ENCODE measurements around the gene PCNX2. TPM values are rescaled to one million over a fixed set of nuclear protein-coding genes. Genes with fewer than 3 reads are reported as not detected.
A peak's percentile ranks its signal among the peaks of the same experiment; 100 is the strongest.

PCNX2 gene
- total and polyA plus RNA-seq, 11 donors = 0.27 to 5.3 (median 1.9) TPM

- WGBS, 4 donors = 64 to 72% (median 67%) methylated on average over 4 of the region's 4 CpGs
- Histone ChIP-seq H3K4me1 (peaks cover 0 to 7% (median 0%) of the 10 kb centered on the region in 12 donors), H3K27me3 (no peaks in the 10 kb centered on the region), H3K4me3 (no peak overlapping the region), H3K27ac (no peak overlapping the region), H3K36me3 (no peaks in the 10 kb centered on the region), H3K9me3 (no peaks in the 10 kb centered on the region)
- peak in 1 of 4 donors; percentile 24 for ATAC-seq
- intact Hi-C loops (cut with DNase I) = no loop called here
- DNase-seq = no peak
- no peak for TF ChIP-seq CTCF (IDR thresholded peaks at IDR 0.05)
- no peak for TF ChIP-seq POLR2A (IDR thresholded peaks at IDR 0.05)
Observed at GRCh38 chr1:233289676-233290075, 5.8 kb downstream of the PCNX2 start.

- H3K36me3 ChIP-seq = no peaks in the 10 kb centered on the region
- 79 to 86% (median 82%) methylated on average over 3 of the region's 3 CpGs for WGBS, 4 donors
Observed at GRCh38 chr1:233282582-233282886, 13.0 kb downstream of the PCNX2 start.

GRCh38 chr1:233281711-233282581 lies 13.6 kb downstream of the PCNX2 start:
- DNase-seq = no peak
- intact Hi-C loops (cut with DNase I) = no loop called here
- ATAC-seq = no peak
- WGBS, 4 donors = 60 to 67% (median 63%) methylated on average over 8 of the region's 8 CpGs
- peaks cover 0 to 14% (median 0%) of the 10 kb centered on the region in 12 donors for H3K4me1 ChIP-seq
- no peak overlapping the region for H3K4me3 ChIP-seq
- H3K27me3 ChIP-seq = no peaks in the 10 kb centered on the region
- no peaks in the 10 kb centered on the region for H3K9me3 ChIP-seq
- no peaks in the 10 kb centered on the region for H3K36me3 ChIP-seq
- H3K27ac ChIP-seq = peak overlapping the region in 1 of 12 donors; percentile 40
- TF ChIP-seq POLR2A (IDR thresholded peaks at IDR 0.05) = no peak
- TF ChIP-seq CTCF (IDR thresholded peaks at IDR 0.05) = no peak

More at GRCh38 chr1:233282582-233282886, 13.0 kb downstream of the PCNX2 start:
- Histone ChIP-seq H3K27ac (no peak overlapping the region), H3K27me3 (no peaks in the 10 kb centered on the region), H3K9me3 (no peaks in the 10 kb centered on the region), H3K4me3 (no peak overlapping the region), H3K4me1 (peaks cover 0 to 14% (median 0%) of the 10 kb centered on the region in 12 donors)
- no peak for ATAC-seq
- intact Hi-C loops (cut with DNase I) = no loop called here
- TF ChIP-seq POLR2A (IDR thresholded peaks at IDR 0.05) (no peak), CTCF (IDR thresholded peaks at IDR 0.05) (no peak)
- no peak for DNase-seq

- ATAC-seq = no peak
- no peak for DNase-seq
- H3K36me3 ChIP-seq = no peaks in the 10 kb centered on the region
- TF ChIP-seq POLR2A (IDR thresholded peaks at IDR 0.05) = no peak
- no peak for TF ChIP-seq CTCF (IDR thresholded peaks at IDR 0.05)
- H3K27me3 ChIP-seq = no peaks in the 10 kb centered on the region
- H3K4me3 ChIP-seq = no peak overlapping the region
- WGBS, 4 donors = 92 to 95% (median 93%) methylated on average over 2 of the region's 2 CpGs
- no peaks in the 10 kb centered on the region for H3K9me3 ChIP-seq
- intact Hi-C loops (cut with DNase I) = loop anchor here in 1 of 10 donors (10.0 kb wide), 1 partner anchor 75 kb away; no protein-coding TSS in a partner anchor
- H3K27ac ChIP-seq = no peak overlapping the region
- H3K4me1 ChIP-seq = peaks cover 0 to 14% (median 0%) of the 10 kb centered on the region in 12 donors
Observed at GRCh38 chr1:233279971-233280370, 15.6 kb downstream of the PCNX2 start.

Data from heart left ventricle (tissue), 16 donors.